Endothelial cell of umbilical vein (primary cell): ENCODE data around the gene RPS6KL1. TPM values are rescaled to one million over a fixed set of nuclear protein-coding genes. Genes with fewer than 3 reads are reported as not detected.
A peak's percentile ranks its signal among the peaks of the same experiment; 100 is the strongest.

Experiments
- BruUV-seq: library from RNA; stranded (reverse); fragments of 400-500 nt; replicated peaks from 2 replicates; lab custom pipeline; 2021; lab: Mats Ljungman, UMichigan
- CTCF ChIA-PET: fragments of 300-600, 350-600 bp; sonication (Branson Sonifier 250); formaldehyde crosslinking; loops from one replicate; lab custom pipeline; 2021; ENCODE audit warnings: antibody characterized with exemption, inconsistent platforms; lab: Charles Lee
- POLR2A ChIA-PET: fragments of 300-600, 350-600 bp; sonication (Branson Sonifier 250); formaldehyde crosslinking; loops from one replicate; lab custom pipeline; 2021; ENCODE audit warnings: antibody characterized with exemption, inconsistent platforms; lab: Charles Lee
- DNase-seq: peaks from one replicate; pipeline ENCODE4 v3.0.0-alpha.2; 2011; ENCODE audit warnings: low read depth, low spot score
- FAIRE-seq: peaks from 2 replicates; lab custom pipeline; 2011; peaks lifted over from hg19 to GRCh38; lab: Jason Lieb, UNC
- H2AFZ ChIP-seq: 2 replicates; pipeline ENCODE4 v1.6.0; 2012; ENCODE audit warnings: low read depth, low read length, control low read depth, inconsistent platforms
- H3K27ac ChIP-seq: 2 replicates; pipeline ENCODE4 v1.5.1; 2011; ENCODE audit warnings: low read depth, mild to moderate bottlenecking, control low read depth, low read length, moderate library complexity; ENCODE audit not compliant: insufficient read depth
- H3K27me3 ChIP-seq, 2 experiments: 2 replicates each; pipeline versions ENCODE4 v1.6.0 to v1.6.1; 2011; ENCODE audit warnings: low read length in 2 of 2, mixed read lengths in 1 of 2; ENCODE audit not compliant: control insufficient read depth in 2 of 2, insufficient read depth in 2 of 2
- H3K36me3 ChIP-seq, 2 experiments: 2 replicates in 1 of 2; 3 replicates in 1 of 2; pipeline ENCODE4 v1.5.1; 2011; ENCODE audit warnings: low read length in 2 of 2, mild to moderate bottlenecking in 1 of 2, moderate library complexity in 1 of 2; ENCODE audit not compliant: control insufficient read depth in 2 of 2, insufficient read depth in 2 of 2; ENCODE audit errors: extremely low read depth in 1 of 2
- H3K4me1 ChIP-seq: 3 replicates; pipeline ENCODE4 v1.5.1; 2011; ENCODE audit warnings: mild to moderate bottlenecking, low read length; ENCODE audit not compliant: control insufficient read depth, insufficient read depth; ENCODE audit errors: extremely low read depth
- H3K4me2 ChIP-seq: 2 replicates; pipeline ENCODE4 v1.6.1; 2011; ENCODE audit warnings: low read length, control low read depth, mixed read lengths; ENCODE audit not compliant: insufficient read depth
- H3K4me3 ChIP-seq, 3 experiments: fragments of 200-600 bp in 1 of 3; sonication (generic), shearing (Covaris generic) in 1 of 3; replicated peaks in 1 of 3; 2 replicates each; pipeline ENCODE4 v1.5.1; 2011 to 2016; ENCODE audit warnings: control low read depth in 3 of 3, low read length in 3 of 3, mild to moderate bottlenecking in 2 of 3, inconsistent platforms in 1 of 3, low read depth in 1 of 3, moderate library complexity in 1 of 3; ENCODE audit not compliant: insufficient read depth in 1 of 3
- H3K79me2 ChIP-seq: 2 replicates; pipeline ENCODE4 v1.6.0; 2012; ENCODE audit warnings: low read length, inconsistent platforms; ENCODE audit not compliant: control insufficient read depth, insufficient read depth
- H3K9ac ChIP-seq: replicated peaks from 2 replicates; pipeline ENCODE3; 2011; ENCODE audit warnings: low read length, control low read depth; ENCODE audit not compliant: insufficient read depth; ENCODE audit errors: extremely low read depth
- H3K9me1 ChIP-seq: replicated peaks from 3 replicates; pipeline ENCODE4 v1.6.0; 2011; ENCODE audit warnings: mild to moderate bottlenecking, low read length; ENCODE audit not compliant: control insufficient read depth, insufficient read depth; ENCODE audit errors: extremely low read depth
- H3K9me3 ChIP-seq: replicated peaks from 2 replicates; pipeline ENCODE4 v1.5.1; 2012; ENCODE audit warnings: low read length, inconsistent platforms; ENCODE audit not compliant: control insufficient read depth, insufficient read depth
- H4K20me1 ChIP-seq: replicated peaks from 2 replicates; pipeline ENCODE3; 2011; ENCODE audit warnings: mild to moderate bottlenecking, low read length; ENCODE audit not compliant: control insufficient read depth, insufficient read depth; ENCODE audit errors: extremely low read depth
- CTCF ChIP-seq, 2 donors: IDR thresholded peaks; 1 replicate in 1 of 2; 2 replicates in 1 of 2; pipeline ENCODE4 v1.5.1; 2011; ENCODE audit warnings: low read length in 2 of 2, mild to moderate bottlenecking in 2 of 2, moderate library complexity in 2 of 2, control low read depth in 1 of 2, inconsistent platforms in 1 of 2, low read depth in 1 of 2; ENCODE audit not compliant: insufficient read depth in 1 of 2; ENCODE audit errors: extremely low read depth in 1 of 2
- EZH2 ChIP-seq: IDR thresholded peaks from 2 replicates; pipeline ENCODE4 v1.6.1; 2012; ENCODE audit warnings: borderline replicate concordance, low read depth, mild to moderate bottlenecking, moderate library complexity, low read length, inconsistent platforms; ENCODE audit not compliant: severe bottlenecking
- FOS ChIP-seq: IDR thresholded peaks from 2 replicates; pipeline ENCODE4 v1.6.1; 2011; ENCODE audit warnings: mild to moderate bottlenecking, low read length, moderate library complexity, borderline replicate concordance; ENCODE audit not compliant: insufficient read depth
- GATA2 ChIP-seq: IDR thresholded peaks from 2 replicates; pipeline ENCODE4 v1.7.0; 2011; ENCODE audit warnings: low read depth, mild to moderate bottlenecking, moderate library complexity, mixed read lengths, low read length; ENCODE audit not compliant: insufficient read length, insufficient read depth
- JUN ChIP-seq: IDR thresholded peaks from 2 replicates; pipeline ENCODE4 v1.6.1; 2011; ENCODE audit warnings: borderline replicate concordance, low read depth; ENCODE audit not compliant: insufficient read length, insufficient read depth
- MAX ChIP-seq: IDR thresholded peaks from 2 replicates; pipeline ENCODE4 v1.6.1; 2011; ENCODE audit not compliant: insufficient read depth, insufficient read length
- MYC ChIP-seq: IDR thresholded peaks from one replicate; pipeline ENCODE4 v1.6.1; 2011; ENCODE audit warnings: mild to moderate bottlenecking, low read depth, low read length
- POLR2A ChIP-seq: IDR thresholded peaks from 2 replicates; pipeline ENCODE4 v1.6.1; 2012; ENCODE audit warnings: low read depth, mild to moderate bottlenecking, control low read depth, low read length
- POLR2AphosphoS5 ChIP-seq: IDR thresholded peaks from 2 replicates; pipeline ENCODE4 v1.6.1; 2012; ENCODE audit warnings: low read depth, mild to moderate bottlenecking, control low read depth, low read length, moderate library complexity; ENCODE audit not compliant: insufficient read depth
- dilution Hi-C: fragments of 300-500 bp; cut with MboI; formaldehyde crosslinking; loops from one replicate; pipeline ENCODE4 v1.15.0; 2019; ENCODE audit warnings: low sequenced_read_pairs; ENCODE audit not compliant: extremely low pct_ligation_motif_present
- intact Hi-C: fragments of 100-400 bp; cut with micrococcal nuclease; formaldehyde crosslinking; loops from one replicate; pipeline ENCODE4 v1.10.0; 2022
- polyA plus RNA-seq, 4 experiments: library from polyadenylated mRNA; depleted of rRNA in 3 of 4; stranded (reverse) in 3 of 4; unstranded in 1 of 4; fragments of >200 nt; gene quantifications; 2 replicates each; pipeline versions ENCODE4 v1.2.1 to v1.2.3, GENCODE V29; 2011 to 2012; ENCODE audit warnings: missing spikeins in 1 of 4
- total RNA-seq: library from RNA; stranded (reverse); gene quantifications from 2 replicates; pipeline ENCODE4 v1.2.3, GENCODE V29; 2021

The RPS6KL1 gene
- total and polyA plus RNA-seq, 2 donors (not counting 3 experiments of a cell fraction or from before 2014, with no cell fraction given): 10.2 to 23.8 TPM

GRCh38 chr14:74959596-74960180, 36.6 kb upstream of the RPS6KL1 start:
- Histone ChIP-seq H3K4me3 (no peak overlapping the region), H3K36me3 (no peaks in the 10 kb centered on the region), H3K27ac (peak overlapping the region; percentile 6), H3K9me1 (no peaks in the 10 kb centered on the region), H4K20me1 (no peaks in the 10 kb centered on the region), H3K9me3 (no peaks in the 10 kb centered on the region), H3K4me1 (peaks cover 20% of the 10 kb centered on the region), H3K9ac (no peak overlapping the region), H3K4me2 (no peak overlapping the region), H2AFZ (no peak overlapping the region), H3K27me3 (no peaks in the 10 kb centered on the region), H3K79me2 (peaks cover 7% of the 10 kb centered on the region)
- intact Hi-C loops (no loop called here), dilution Hi-C loops (no loop called here)
- BruUV-seq: no TSS peak
- FAIRE-seq (peak; percentile 77), DNase-seq (peak; percentile 30)
- CTCF ChIA-PET: interaction anchor here (1.4 to 1.8 kb wide), 2 partner anchors 29 to 129 kb away, joined by 3 to 5 read pairs; no protein-coding TSS in a partner anchor
- POLR2A ChIA-PET: interaction anchor here (1.0 kb wide), 1 partner anchor 20 kb away, joined by 3 read pairs; no protein-coding TSS in a partner anchor
- TF ChIP-seq CTCF (IDR thresholded peaks at IDR 0.05; ENCODE audit: extremely low read depth in 1 of 2, insufficient read depth in 1 of 2, low read depth in 1 of 2, low read length in 2 of 2) (no peak), FOS (peak; percentile 73)

GRCh38 chr14:74956280-74957072, 33.4 kb upstream of the RPS6KL1 start:
- Histone ChIP-seq H3K27ac (no peak overlapping the region), H3K4me1 (peaks cover 34% of the 10 kb centered on the region), H3K4me2 (no peak overlapping the region), H3K9ac (no peak overlapping the region), H4K20me1 (no peaks in the 10 kb centered on the region), H3K4me3 (no peak overlapping the region), H3K27me3 (no peaks in the 10 kb centered on the region), H3K79me2 (peaks cover 39% of the 10 kb centered on the region), H3K9me3 (no peaks in the 10 kb centered on the region), H2AFZ (no peak overlapping the region), H3K36me3 (peaks cover 2 to 7% of the 10 kb centered on the region in 2 experiments), H3K9me1 (no peaks in the 10 kb centered on the region)
- intact Hi-C loops (no loop called here), dilution Hi-C loops (no loop called here)
- ChIA-PET POLR2A (interaction anchor here (1.4 kb wide), 1 partner anchor 13 kb away, joined by 10 read pairs; no protein-coding TSS in a partner anchor), CTCF (no interaction called here)
- FAIRE-seq (no peak), DNase-seq (no peak)
- TF ChIP-seq MYC: no peak
- no peak for TF ChIP-seq POLR2A
- TF ChIP-seq JUN: no peak
- no peak for TF ChIP-seq CTCF (IDR thresholded peaks at IDR 0.05; ENCODE audit: extremely low read depth in 1 of 2, insufficient read depth in 1 of 2, low read depth in 1 of 2, low read length in 2 of 2)
- no peak for TF ChIP-seq MAX
- TF ChIP-seq POLR2AphosphoS5: no peak
- no peak for TF ChIP-seq FOS
- no peak for TF ChIP-seq EZH2
- TF ChIP-seq GATA2: no peak
- no TSS peak for BruUV-seq
